K562 (cell line): ENCODE data around the gene CEACAM20. TPM values are rescaled to one million over a fixed set of nuclear protein-coding genes. Genes with fewer than 3 reads are reported as not detected.

Experiments used
- BDP1 ChIP-seq: IDR thresholded peaks from 3 replicates; pipeline ENCODE4 v1.6.1; 2011; ENCODE audit not compliant: insufficient read length, insufficient read depth
- CEBPG ChIP-seq, 3 experiments: fragments of 200-800 bp in 1 of 3; sonication (Bioruptor generic) in 1 of 3; sonication (generic) in 1 of 3; formaldehyde crosslinking in 1 of 3; IDR thresholded peaks in 2 of 3; conservative IDR thresholded peaks in 1 of 3; 2 replicates each; pipeline versions ENCODE4 v1.6.1 to v1.8.0; 2016 to 2022; ENCODE audit warnings: missing compliant biosample characterization in 2 of 3, missing genetic modification characterization in 2 of 3, mild to moderate bottlenecking in 1 of 3, missing genetic modification reagents in 1 of 3
- HDAC8 ChIP-seq: fragments of 450-650 bp; IDR thresholded peaks from 2 replicates; pipeline ENCODE4 v1.6.1; 2016; ENCODE audit warnings: mild to moderate bottlenecking, missing genetic modification characterization, moderate library complexity, missing compliant biosample characterization
- ILF3 ChIP-seq: fragments of 450-650 bp; IDR thresholded peaks from 2 replicates; pipeline ENCODE4 v1.6.1; 2018; ENCODE audit warnings: antibody characterized with exemption, mild to moderate bottlenecking, moderate library complexity, borderline replicate concordance
- JUNB ChIP-seq: fragments of 450-650 bp; formaldehyde crosslinking; conservative IDR thresholded peaks from 2 replicates; pipeline ENCODE4 v1.4.0; 2020; ENCODE audit warnings: mild to moderate bottlenecking
- KDM5B ChIP-seq: fragments of 200-600 bp; sonication (generic); IDR thresholded peaks from 2 replicates; pipeline ENCODE4 v1.6.1; 2012; ENCODE audit warnings: low read depth, mild to moderate bottlenecking, moderate library complexity, low read length, control low read depth, inconsistent platforms; ENCODE audit not compliant: insufficient replicate concordance
- KLF10 ChIP-seq: fragments of 250-450 bp; sonication (Bioruptor Pico); IDR thresholded peaks from 2 replicates; pipeline ENCODE4 v1.6.1; 2021; ENCODE audit warnings: matching md5 sums
- MTA3 ChIP-seq: fragments of 450-650 bp; formaldehyde crosslinking; IDR thresholded peaks from 2 replicates; pipeline ENCODE4 v1.6.1; 2017; ENCODE audit warnings: mild to moderate bottlenecking, borderline replicate concordance
- NBN ChIP-seq: fragments of 450-650 bp; IDR thresholded peaks from 2 replicates; pipeline ENCODE4 v1.6.1; 2016; ENCODE audit warnings: low read depth, mild to moderate bottlenecking
- NR4A1 ChIP-seq, 2 experiments: fragments of 250-450 bp in 1 of 2; fragments of 450-650 bp in 1 of 2; sonication (Bioruptor Pico) in 1 of 2; IDR thresholded peaks; 2 replicates each; pipeline versions ENCODE4 v1.4.0 to v1.6.1; 2016 to 2020; ENCODE audit warnings: mild to moderate bottlenecking in 2 of 2, missing compliant biosample characterization in 1 of 2, missing genetic modification characterization in 1 of 2, moderate library complexity in 1 of 2
- POLR3G ChIP-seq: IDR thresholded peaks from 2 replicates; pipeline ENCODE4 v1.6.1; 2011; ENCODE audit not compliant: insufficient read length, insufficient replicate concordance; ENCODE audit errors: extremely low read depth
- RB1 ChIP-seq: fragments of 450-650 bp; IDR thresholded peaks from 2 replicates; pipeline ENCODE4 v1.6.1; 2017; ENCODE audit warnings: low read depth, mild to moderate bottlenecking
- TCF3 ChIP-seq: sonication (generic); formaldehyde crosslinking; IDR thresholded peaks from 2 replicates; pipeline ENCODE4 v1.4.0; 2020; ENCODE audit warnings: mild to moderate bottlenecking, missing genetic modification reagents
- XRCC3 ChIP-seq: fragments of 450-650 bp; IDR thresholded peaks from 2 replicates; pipeline ENCODE4 v1.6.1; 2017; ENCODE audit warnings: mild to moderate bottlenecking, moderate library complexity
- ZKSCAN1 ChIP-seq: fragments of 150-350 bp; IDR thresholded peaks from 2 replicates; pipeline ENCODE4 v1.6.1; 2016; ENCODE audit warnings: low read depth, low read length
- ZNF12 ChIP-seq: sonication (generic); formaldehyde crosslinking; IDR thresholded peaks from 2 replicates; pipeline ENCODE4 v1.4.0; 2020; ENCODE audit warnings: mild to moderate bottlenecking, missing genetic modification reagents
- polyA plus RNA-seq, 8 experiments: library from polyadenylated mRNA; depleted of rRNA in 4 of 8; stranded (reverse) in 5 of 8; unstranded in 3 of 8; fragments of >200 nt; fragmentation: Nextera tagmentation in 2 of 8; fragmentation: Illumina TruSeq in 1 of 8; extraction: Ambion mirVana in 2 of 8; extraction: Trizol in 1 of 8; gene quantifications; 2 replicates each; pipeline versions ENCODE4 v1.2.1 to v1.2.3, GENCODE V29; 2011 to 2014; ENCODE audit warnings: inconsistent platforms in 1 of 8, missing spikeins in 1 of 8
- total RNA-seq, 7 experiments: library from RNA; depleted of rRNA in 6 of 7; stranded (reverse); fragments of >200 nt in 6 of 7; fragmentation: Illumina TruSeq in 2 of 7; extraction: Trizol in 2 of 7; gene quantifications; 2 replicates each; pipeline versions ENCODE4 v1.2.1 to v1.2.3, GENCODE V29; 2011 to 2021; ENCODE audit warnings: low replicate concordance in 1 of 7
- TF ChIP-seq, protein P1 (sequence below), 2 experiments: fragments of 150-350 bp in 1 of 2; IDR thresholded peaks; 2 replicates each; pipeline ENCODE4 v1.6.1; 2012 to 2016; ENCODE audit warnings: low read depth in 2 of 2, low read length in 2 of 2, mild to moderate bottlenecking in 1 of 2, moderate library complexity in 1 of 2
- TF ChIP-seq, protein P2 (sequence below): fragments of 250-450 bp; sonication (Bioruptor Pico); IDR thresholded peaks from 2 replicates; pipeline ENCODE4 v1.9.0; 2021; ENCODE audit warnings: mild to moderate bottlenecking, inconsistent platforms
- TF ChIP-seq, protein P3 (sequence below): fragments of 250-450 bp; sonication (Bioruptor Pico); IDR thresholded peaks from 2 replicates; pipeline ENCODE4 v1.5.0; 2022; ENCODE audit warnings: mild to moderate bottlenecking
- TF ChIP-seq, protein P4 (sequence below): fragments of 250-450 bp; sonication (Bioruptor Pico); IDR thresholded peaks from 2 replicates; pipeline ENCODE4 v1.8.0; 2021; ENCODE audit warnings: borderline replicate concordance, mild to moderate bottlenecking, moderate library complexity; ENCODE audit not compliant: poor library complexity, severe bottlenecking

The CEACAM20 gene
- total and polyA plus RNA-seq, 9 of the 15 experiments (the other 6 are each of a cell fraction or from before 2014, with no cell fraction given): not detected

DNA sequence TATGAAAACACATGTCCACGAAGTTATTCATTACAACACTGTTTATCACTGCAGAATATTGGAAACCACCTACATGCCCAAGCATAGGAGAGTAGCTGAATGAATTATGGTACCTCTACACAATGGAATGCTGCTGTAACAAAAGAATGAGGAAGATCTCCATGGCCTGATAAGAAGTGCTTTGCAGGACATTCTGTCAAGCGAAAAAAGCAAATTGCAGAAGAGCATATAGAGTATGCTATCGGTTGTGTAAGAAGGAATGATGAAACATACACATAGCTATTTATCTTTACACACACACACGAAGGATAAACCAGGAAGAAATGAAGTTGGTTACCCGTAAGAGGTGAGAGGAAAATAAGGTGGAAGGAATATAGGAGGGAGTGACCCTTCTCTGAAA, 37.5 kb upstream of the CEACAM20 start (continued):
- TF ChIP-seq, protein P1, sequence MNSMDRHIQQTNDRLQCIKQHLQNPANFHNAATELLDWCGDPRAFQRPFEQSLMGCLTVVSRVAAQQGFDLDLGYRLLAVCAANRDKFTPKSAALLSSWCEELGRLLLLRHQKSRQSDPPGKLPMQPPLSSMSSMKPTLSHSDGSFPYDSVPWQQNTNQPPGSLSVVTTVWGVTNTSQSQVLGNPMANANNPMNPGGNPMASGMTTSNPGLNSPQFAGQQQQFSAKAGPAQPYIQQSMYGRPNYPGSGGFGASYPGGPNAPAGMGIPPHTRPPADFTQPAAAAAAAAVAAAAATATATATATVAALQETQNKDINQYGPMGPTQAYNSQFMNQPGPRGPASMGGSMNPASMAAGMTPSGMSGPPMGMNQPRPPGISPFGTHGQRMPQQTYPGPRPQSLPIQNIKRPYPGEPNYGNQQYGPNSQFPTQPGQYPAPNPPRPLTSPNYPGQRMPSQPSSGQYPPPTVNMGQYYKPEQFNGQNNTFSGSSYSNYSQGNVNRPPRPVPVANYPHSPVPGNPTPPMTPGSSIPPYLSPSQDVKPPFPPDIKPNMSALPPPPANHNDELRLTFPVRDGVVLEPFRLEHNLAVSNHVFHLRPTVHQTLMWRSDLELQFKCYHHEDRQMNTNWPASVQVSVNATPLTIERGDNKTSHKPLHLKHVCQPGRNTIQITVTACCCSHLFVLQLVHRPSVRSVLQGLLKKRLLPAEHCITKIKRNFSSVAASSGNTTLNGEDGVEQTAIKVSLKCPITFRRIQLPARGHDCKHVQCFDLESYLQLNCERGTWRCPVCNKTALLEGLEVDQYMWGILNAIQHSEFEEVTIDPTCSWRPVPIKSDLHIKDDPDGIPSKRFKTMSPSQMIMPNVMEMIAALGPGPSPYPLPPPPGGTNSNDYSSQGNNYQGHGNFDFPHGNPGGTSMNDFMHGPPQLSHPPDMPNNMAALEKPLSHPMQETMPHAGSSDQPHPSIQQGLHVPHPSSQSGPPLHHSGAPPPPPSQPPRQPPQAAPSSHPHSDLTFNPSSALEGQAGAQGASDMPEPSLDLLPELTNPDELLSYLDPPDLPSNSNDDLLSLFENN (IDR thresholded peaks at IDR 0.05; ENCODE audit: low read depth in 2 of 2, low read length in 2 of 2): no peak
- TF ChIP-seq NBN: no peak
- TF ChIP-seq POLR3G: no peak
- TF ChIP-seq RB1: no peak
- TF ChIP-seq ZNF12 (CRISPR knock-in tag): peak; percentile 90; the same call in 1 of the 2 replicates
- no peak for TF ChIP-seq JUNB (CRISPR knock-in tag)
- TF ChIP-seq CEBPG (CRISPR knock-in tag; IDR thresholded peaks at IDR 0.05): no peak
- peak in 1 of 2 experiments; percentile 78; a peak in 2 of 4 replicates for TF ChIP-seq CEBPG (tag; conservative IDR thresholded peaks at IDR 0.05 in 1 of 2, IDR thresholded peaks at IDR 0.05 in 1 of 2)
- TF ChIP-seq XRCC3: no peak
- no peak for TF ChIP-seq NR4A1 (CRISPR knock-in tag; IDR thresholded peaks at IDR 0.05)
- no peak for TF ChIP-seq NR4A1 (tag; IDR thresholded peaks at IDR 0.05)
- no peak for TF ChIP-seq BDP1
- TF ChIP-seq, protein P2, sequence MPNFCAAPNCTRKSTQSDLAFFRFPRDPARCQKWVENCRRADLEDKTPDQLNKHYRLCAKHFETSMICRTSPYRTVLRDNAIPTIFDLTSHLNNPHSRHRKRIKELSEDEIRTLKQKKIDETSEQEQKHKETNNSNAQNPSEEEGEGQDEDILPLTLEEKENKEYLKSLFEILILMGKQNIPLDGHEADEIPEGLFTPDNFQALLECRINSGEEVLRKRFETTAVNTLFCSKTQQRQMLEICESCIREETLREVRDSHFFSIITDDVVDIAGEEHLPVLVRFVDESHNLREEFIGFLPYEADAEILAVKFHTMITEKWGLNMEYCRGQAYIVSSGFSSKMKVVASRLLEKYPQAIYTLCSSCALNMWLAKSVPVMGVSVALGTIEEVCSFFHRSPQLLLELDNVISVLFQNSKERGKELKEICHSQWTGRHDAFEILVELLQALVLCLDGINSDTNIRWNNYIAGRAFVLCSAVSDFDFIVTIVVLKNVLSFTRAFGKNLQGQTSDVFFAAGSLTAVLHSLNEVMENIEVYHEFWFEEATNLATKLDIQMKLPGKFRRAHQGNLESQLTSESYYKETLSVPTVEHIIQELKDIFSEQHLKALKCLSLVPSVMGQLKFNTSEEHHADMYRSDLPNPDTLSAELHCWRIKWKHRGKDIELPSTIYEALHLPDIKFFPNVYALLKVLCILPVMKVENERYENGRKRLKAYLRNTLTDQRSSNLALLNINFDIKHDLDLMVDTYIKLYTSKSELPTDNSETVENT: no peak
- TF ChIP-seq, protein P3, sequence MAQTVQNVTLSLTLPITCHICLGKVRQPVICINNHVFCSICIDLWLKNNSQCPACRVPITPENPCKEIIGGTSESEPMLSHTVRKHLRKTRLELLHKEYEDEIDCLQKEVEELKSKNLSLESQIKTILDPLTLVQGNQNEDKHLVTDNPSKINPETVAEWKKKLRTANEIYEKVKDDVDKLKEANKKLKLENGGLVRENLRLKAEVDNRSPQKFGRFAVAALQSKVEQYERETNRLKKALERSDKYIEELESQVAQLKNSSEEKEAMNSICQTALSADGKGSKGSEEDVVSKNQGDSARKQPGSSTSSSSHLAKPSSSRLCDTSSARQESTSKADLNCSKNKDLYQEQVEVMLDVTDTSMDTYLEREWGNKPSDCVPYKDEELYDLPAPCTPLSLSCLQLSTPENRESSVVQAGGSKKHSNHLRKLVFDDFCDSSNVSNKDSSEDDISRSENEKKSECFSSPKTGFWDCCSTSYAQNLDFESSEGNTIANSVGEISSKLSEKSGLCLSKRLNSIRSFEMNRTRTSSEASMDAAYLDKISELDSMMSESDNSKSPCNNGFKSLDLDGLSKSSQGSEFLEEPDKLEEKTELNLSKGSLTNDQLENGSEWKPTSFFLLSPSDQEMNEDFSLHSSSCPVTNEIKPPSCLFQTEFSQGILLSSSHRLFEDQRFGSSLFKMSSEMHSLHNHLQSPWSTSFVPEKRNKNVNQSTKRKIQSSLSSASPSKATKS: no peak
- no peak for TF ChIP-seq KDM5B
- TF ChIP-seq HDAC8 (tag): no peak
- TF ChIP-seq MTA3: no peak
- TF ChIP-seq ZKSCAN1: no peak
- TF ChIP-seq KLF10 (CRISPR knock-in tag): no peak
- TF ChIP-seq, protein P4, sequence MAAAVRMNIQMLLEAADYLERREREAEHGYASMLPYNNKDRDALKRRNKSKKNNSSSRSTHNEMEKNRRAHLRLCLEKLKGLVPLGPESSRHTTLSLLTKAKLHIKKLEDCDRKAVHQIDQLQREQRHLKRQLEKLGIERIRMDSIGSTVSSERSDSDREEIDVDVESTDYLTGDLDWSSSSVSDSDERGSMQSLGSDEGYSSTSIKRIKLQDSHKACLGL (CRISPR knock-in tag): no peak
- no peak for TF ChIP-seq ILF3
- TF ChIP-seq TCF3 (CRISPR knock-in tag): peak; percentile 28; the same call in 1 of the 2 replicates
